ENCODE measurements around the gene CCDC33.

GRCh38 chr15:74269362-74270035 is 33.4 kb downstream of the CCDC33 start:
- TF ChIP-seq SUZ12 (IDR thresholded peaks at IDR 0.05; ENCODE audit: extremely low read depth, insufficient read depth, insufficient read length) (no peak), YY1 (IDR thresholded peaks at IDR 0.05; ENCODE audit: insufficient read depth, insufficient read length) (no peak)
